Fibroblast of lung (primary cell): ENCODE results near the gene ZSCAN5C. TPM values are rescaled to one million over a fixed set of nuclear protein-coding genes. Genes with fewer than 3 reads are reported as not detected.

Source experiments
- DNase-seq, 2 donors: peaks; one replicate each; pipeline versions ENCODE4 v3.0.0 to v3.0.0-alpha.2; 2010; ENCODE audit warnings: low read depth in 2 of 2
- H2AFZ ChIP-seq: 2 replicates; pipeline ENCODE4 v1.5.1; 2012; ENCODE audit warnings: low read length, control low read depth, inconsistent platforms
- H3K27ac ChIP-seq: 2 replicates; pipeline ENCODE4 v1.5.1; 2011; ENCODE audit warnings: low read length, control low read depth; ENCODE audit not compliant: insufficient read depth
- H3K27me3 ChIP-seq: 2 replicates; pipeline ENCODE4 v1.5.1; 2011; ENCODE audit warnings: mild to moderate bottlenecking, low read length; ENCODE audit not compliant: control insufficient read depth, insufficient read depth
- H3K36me3 ChIP-seq: 2 replicates; pipeline ENCODE4 v1.5.1; 2011; ENCODE audit warnings: low read length; ENCODE audit not compliant: control insufficient read depth, insufficient read depth
- H3K4me1 ChIP-seq: 2 replicates; pipeline ENCODE4 v1.5.1; 2011; ENCODE audit warnings: low read length; ENCODE audit not compliant: control insufficient read depth, insufficient read depth; ENCODE audit errors: extremely low read depth
- H3K4me2 ChIP-seq: 2 replicates; pipeline ENCODE4 v1.5.1; 2011; ENCODE audit warnings: low read length, control low read depth; ENCODE audit not compliant: insufficient read depth; ENCODE audit errors: extremely low read depth
- H3K4me3 ChIP-seq, 4 experiments: fragments of 200-600 bp in 1 of 4; sonication (generic) in 1 of 4; replicated peaks in 1 of 4; 2 replicates each; pipeline ENCODE4 v1.5.1; 2011 to 2016; ENCODE audit warnings: low read length in 4 of 4, low read depth in 3 of 4, mild to moderate bottlenecking in 3 of 4, control low read depth in 2 of 4, inconsistent platforms in 1 of 4, mixed read lengths in 1 of 4; ENCODE audit not compliant: insufficient read depth in 1 of 4; ENCODE audit errors: control extremely low read depth in 1 of 4
- H3K79me2 ChIP-seq: 2 replicates; pipeline ENCODE4 v1.5.1; 2012; ENCODE audit warnings: mild to moderate bottlenecking, low read length, inconsistent platforms; ENCODE audit not compliant: control insufficient read depth, insufficient read depth
- H3K9ac ChIP-seq: 2 replicates; pipeline ENCODE4 v1.5.1; 2011; ENCODE audit warnings: mild to moderate bottlenecking, low read length, control low read depth; ENCODE audit not compliant: insufficient read depth
- H3K9me3 ChIP-seq: 2 replicates; pipeline ENCODE4 v1.5.1; 2012; ENCODE audit warnings: low read depth, low read length; ENCODE audit not compliant: control insufficient read depth, insufficient read depth
- H4K20me1 ChIP-seq: 2 replicates; pipeline ENCODE4 v1.5.1; 2011; ENCODE audit warnings: low read length; ENCODE audit not compliant: control insufficient read depth, insufficient read depth; ENCODE audit errors: extremely low read depth
- EZH2 ChIP-seq: IDR thresholded peaks from 2 replicates; pipeline ENCODE4 v1.5.1; 2012; ENCODE audit warnings: low read length, control low read depth, mild to moderate bottlenecking; ENCODE audit errors: missing control alignments
- polyA plus RNA-seq, 2 donors: library from polyadenylated mRNA; depleted of rRNA in 1 of 2; stranded (reverse) in 1 of 2; unstranded in 1 of 2; fragments of >200 nt; gene quantifications; 2 replicates each; pipeline ENCODE4 v1.2.1, GENCODE V29; 2011 to 2012; ENCODE audit warnings: missing spikeins in 1 of 2
- total RNA-seq: library from RNA; depleted of rRNA; stranded (reverse); fragments of >200 nt; gene quantifications from 2 replicates; pipeline ENCODE4 v1.2.1, GENCODE V29; 2014
- TF ChIP-seq, protein P1 (sequence below), 2 donors: IDR thresholded peaks in 1 of 2; conservative IDR thresholded peaks in 1 of 2; 1 replicate in 1 of 2; 2 replicates in 1 of 2; pipeline ENCODE4 v1.5.1; 2011 to 2012; ENCODE audit warnings: low read length in 2 of 2, control low read depth in 1 of 2, inconsistent platforms in 1 of 2, low read depth in 1 of 2, mild to moderate bottlenecking in 1 of 2

Gene ZSCAN5C
- total and polyA plus RNA-seq, 2 donors (not counting 1 experiment from before 2014, with no cell fraction given), result not detected

DNA sequence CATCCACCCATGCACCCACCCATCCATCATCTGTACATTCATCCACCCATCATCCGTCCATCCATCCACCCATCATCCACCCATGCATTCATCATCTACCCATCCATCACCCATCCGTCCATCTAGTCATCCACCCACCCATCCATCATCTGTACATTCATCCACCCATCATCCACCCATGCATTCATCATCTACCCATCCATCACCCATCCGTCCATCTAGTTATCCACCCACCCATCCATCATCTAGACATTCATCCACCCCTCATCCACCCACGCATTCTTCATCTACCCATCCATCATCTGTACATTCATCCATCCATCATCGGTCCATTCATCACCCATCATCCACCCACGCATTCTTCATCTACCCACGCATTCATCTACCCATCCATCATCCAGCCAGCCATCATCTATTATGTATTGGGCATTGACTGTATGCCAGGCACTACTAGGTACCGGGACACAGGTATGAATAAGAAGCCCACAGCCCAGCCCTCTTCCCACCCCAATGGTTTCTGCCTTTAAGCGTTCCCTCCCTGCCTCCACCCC lies 43.0 kb upstream of the ZSCAN5C start:
- Histone ChIP-seq H3K4me1 (no peaks in the 10 kb centered on the region), H3K27me3 (no peaks in the 10 kb centered on the region), H3K9me3 (no peaks in the 10 kb centered on the region), H4K20me1 (no peaks in the 10 kb centered on the region), H3K4me2 (no peak overlapping the region), H3K79me2 (no peaks in the 10 kb centered on the region), H3K27ac (no peak overlapping the region), H3K4me3 (no peak overlapping the region), H3K36me3 (peaks cover 10% of the 10 kb centered on the region), H2AFZ (no peak overlapping the region), H3K9ac (no peak overlapping the region)
- peak in 1 of 2 donors; percentile 4 for DNase-seq
- TF ChIP-seq, protein P1, sequence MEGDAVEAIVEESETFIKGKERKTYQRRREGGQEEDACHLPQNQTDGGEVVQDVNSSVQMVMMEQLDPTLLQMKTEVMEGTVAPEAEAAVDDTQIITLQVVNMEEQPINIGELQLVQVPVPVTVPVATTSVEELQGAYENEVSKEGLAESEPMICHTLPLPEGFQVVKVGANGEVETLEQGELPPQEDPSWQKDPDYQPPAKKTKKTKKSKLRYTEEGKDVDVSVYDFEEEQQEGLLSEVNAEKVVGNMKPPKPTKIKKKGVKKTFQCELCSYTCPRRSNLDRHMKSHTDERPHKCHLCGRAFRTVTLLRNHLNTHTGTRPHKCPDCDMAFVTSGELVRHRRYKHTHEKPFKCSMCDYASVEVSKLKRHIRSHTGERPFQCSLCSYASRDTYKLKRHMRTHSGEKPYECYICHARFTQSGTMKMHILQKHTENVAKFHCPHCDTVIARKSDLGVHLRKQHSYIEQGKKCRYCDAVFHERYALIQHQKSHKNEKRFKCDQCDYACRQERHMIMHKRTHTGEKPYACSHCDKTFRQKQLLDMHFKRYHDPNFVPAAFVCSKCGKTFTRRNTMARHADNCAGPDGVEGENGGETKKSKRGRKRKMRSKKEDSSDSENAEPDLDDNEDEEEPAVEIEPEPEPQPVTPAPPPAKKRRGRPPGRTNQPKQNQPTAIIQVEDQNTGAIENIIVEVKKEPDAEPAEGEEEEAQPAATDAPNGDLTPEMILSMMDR (conservative IDR thresholded peaks at IDR 0.05 in 1 of 2, IDR thresholded peaks at IDR 0.05 in 1 of 2; ENCODE audit: low read depth in 1 of 2, low read length in 2 of 2), result no peak
- TF ChIP-seq EZH2, result no peak

DNA sequence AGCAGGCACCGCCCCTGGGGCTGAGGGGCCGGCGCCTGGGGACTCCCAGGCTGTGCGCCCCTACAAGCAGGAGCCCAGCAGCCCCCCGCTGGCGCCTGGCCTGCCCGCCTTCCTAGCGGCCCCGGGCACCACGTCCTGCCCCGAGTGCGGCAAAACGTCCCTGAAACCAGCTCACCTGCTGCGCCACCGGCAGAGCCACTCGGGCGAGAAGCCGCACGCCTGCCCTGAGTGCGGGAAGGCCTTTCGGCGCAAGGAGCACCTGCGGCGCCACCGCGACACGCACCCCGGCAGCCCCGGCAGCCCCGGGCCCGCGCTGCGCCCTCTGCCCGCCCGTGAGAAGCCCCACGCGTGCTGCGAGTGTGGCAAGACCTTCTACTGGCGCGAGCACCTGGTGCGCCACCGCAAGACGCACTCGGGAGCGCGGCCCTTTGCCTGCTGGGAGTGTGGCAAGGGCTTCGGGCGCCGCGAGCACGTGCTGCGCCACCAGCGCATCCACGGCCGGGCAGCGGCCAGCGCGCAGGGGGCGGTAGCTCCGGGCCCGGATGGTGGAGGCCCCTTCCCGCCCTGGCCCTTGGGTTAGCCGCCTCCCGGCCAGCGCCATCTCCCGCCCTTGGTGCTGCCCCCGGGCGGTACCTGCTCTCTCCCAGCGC lies 42.3 kb upstream of the ZSCAN5C start:
- H3K27ac ChIP-seq, result no peak overlapping the region
- DNase-seq, result no peak
- no peaks in the 10 kb centered on the region for H3K27me3 ChIP-seq
- H3K9me3 ChIP-seq, result no peaks in the 10 kb centered on the region
- no peak overlapping the region for H3K4me2 ChIP-seq
- no peaks in the 10 kb centered on the region for H3K79me2 ChIP-seq
- H4K20me1 ChIP-seq, result no peaks in the 10 kb centered on the region
- no peak overlapping the region for H2AFZ ChIP-seq
- H3K9ac ChIP-seq, result no peak overlapping the region
- no peaks in the 10 kb centered on the region for H3K4me1 ChIP-seq
- TF ChIP-seq, protein P1 (conservative IDR thresholded peaks at IDR 0.05 in 1 of 2, IDR thresholded peaks at IDR 0.05 in 1 of 2; ENCODE audit: low read depth in 1 of 2, low read length in 2 of 2), result no peak
- TF ChIP-seq EZH2, result no peak
- no peak overlapping the region for H3K4me3 ChIP-seq
- H3K36me3 ChIP-seq, result peaks cover 10% of the 10 kb centered on the region

DNA sequence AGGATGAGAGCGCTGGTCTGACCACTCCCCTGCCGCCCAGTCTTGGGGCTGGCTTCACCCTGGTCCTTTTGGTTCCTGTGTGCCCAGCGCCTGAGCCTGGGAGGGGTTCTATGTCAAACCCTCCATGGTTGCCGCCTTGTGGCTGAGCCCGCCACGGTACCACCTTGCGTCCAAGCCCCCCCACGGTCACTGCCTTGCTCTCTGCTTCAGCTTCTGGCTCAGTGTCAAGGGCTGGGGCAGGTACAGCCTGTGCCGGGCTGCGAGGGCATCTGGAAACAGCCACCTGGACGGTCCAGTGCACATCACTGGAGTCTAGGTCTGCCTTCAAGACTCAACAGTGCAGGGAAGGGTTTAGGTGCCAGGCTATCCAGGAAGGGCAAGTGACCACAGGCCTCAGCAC lies 40.5 kb upstream of the ZSCAN5C start:
- peaks cover 7% of the 10 kb centered on the region for H3K36me3 ChIP-seq
- H3K4me2 ChIP-seq, result no peak overlapping the region
- TF ChIP-seq EZH2, result no peak
- TF ChIP-seq, protein P1 (conservative IDR thresholded peaks at IDR 0.05 in 1 of 2, IDR thresholded peaks at IDR 0.05 in 1 of 2; ENCODE audit: low read depth in 1 of 2, low read length in 2 of 2), result no peak
- H4K20me1 ChIP-seq, result no peaks in the 10 kb centered on the region
- no peaks in the 10 kb centered on the region for H3K27me3 ChIP-seq
- H3K27ac ChIP-seq, result no peak overlapping the region
- H3K4me3 ChIP-seq, result no peak overlapping the region
- H3K4me1 ChIP-seq, result no peaks in the 10 kb centered on the region
- DNase-seq, result no peak
- H3K79me2 ChIP-seq, result no peaks in the 10 kb centered on the region
- no peak overlapping the region for H2AFZ ChIP-seq
- H3K9me3 ChIP-seq, result no peaks in the 10 kb centered on the region
- H3K9ac ChIP-seq, result no peak overlapping the region
